Psoas muscle (tissue), 8 donors: ENCODE data around the gene MYL6B. TPM values are rescaled to one million over a fixed set of nuclear protein-coding genes. Genes with fewer than 3 reads are reported as not detected.

Experiments
- ATAC-seq, 4 donors: fragments of 200-7000 bp; cut with Tn5 transposase; one replicate each; pipeline ENCODE4 v1.9.1; 2020; ENCODE audit warnings: moderate library complexity in 3 of 4, mild to moderate bottlenecking in 2 of 4
- DNase-seq, 2 donors: peaks; one replicate each; pipeline ENCODE4 v3.0.0-alpha.2; 2020
- H3K27ac ChIP-seq: fragments of 200-600 bp; one replicate; pipeline ENCODE4 v1.8.0; 2022
- H3K27me3 ChIP-seq, 3 donors: fragments of 200-600 bp in 1 of 3; one replicate each; pipeline versions ENCODE4 v1.6.1 to v1.8.0; 2013 to 2022; ENCODE audit warnings: low read length in 2 of 3, mild to moderate bottlenecking in 2 of 3, moderate library complexity in 1 of 3; ENCODE audit not compliant: insufficient read depth in 3 of 3
- H3K36me3 ChIP-seq, 2 donors: fragments of 200-600 bp in 1 of 2; one replicate each; pipeline versions ENCODE4 v1.6.1 to v1.8.0; 2013 to 2022; ENCODE audit warnings: low read depth in 1 of 2, mild to moderate bottlenecking in 1 of 2, moderate library complexity in 1 of 2; ENCODE audit not compliant: insufficient read depth in 1 of 2
- H3K4me1 ChIP-seq: fragments of 200-600 bp; one replicate; pipeline ENCODE4 v1.8.0; 2022
- H3K4me3 ChIP-seq: fragments of 200-600 bp; one replicate; pipeline ENCODE4 v1.8.0; 2022; ENCODE audit warnings: mild to moderate bottlenecking
- H3K9me3 ChIP-seq: fragments of 200-600 bp; one replicate; pipeline ENCODE4 v1.8.0; 2022
- CTCF ChIP-seq: fragments of 200-600 bp; IDR thresholded peaks from one replicate; pipeline ENCODE4 v1.8.0; 2022; ENCODE audit warnings: antibody characterized with exemption
- WGBS, 3 donors: extraction: QIAGEN DNeasy Blood & Tissue Kit; methylation state at CpG; one replicate each; pipeline versions ENCODE4 v1.1.6 to v1.1.7; 2013; 5-methylcytosine and 5-hydroxymethylcytosine counted together
- intact Hi-C, 2 donors: fragments of 100-400 bp; cut with DNase I; formaldehyde crosslinking; loops; one replicate each; pipeline versions ENCODE4 v1.11.0 to v1.14.2; 2022
- polyA plus RNA-seq, 3 donors: library from polyadenylated mRNA; stranded (reverse); fragments of 200-250 nt; gene quantifications; one replicate each; pipeline ENCODE4 v1.2.3, GENCODE V29; 2013
- total RNA-seq, 4 donors: library from RNA; stranded (reverse); fragmentation: NEBNext Ultra II Directional in 2 of 4; extraction: Animal tissue kit (Norgen Biotek cat#: 25700) in 2 of 4; gene quantifications; one replicate each; pipeline versions ENCODE4 v1.2.1 to v1.2.4, GENCODE V29; 2021 to 2023
- donor health status: healthy with polysubstance abuse.
- donor health status: DM: no; HTN: no; CAD: no; lungs with moderate emphysema.
- donor health status: Bipolar disorder and iron deficiency.
- donor health status: healthy.
- donor health status: DM: yes; HTN: yes; CAD: no.
- donor health status: DM: no; HTN: no; CAD: no.
- donor health status: DM: no; HTN: no; CAD: no.
- donor health status: DM: yes; HTN: yes; CAD: no.

The MYL6B gene
- total and polyA plus RNA-seq, 7 donors = 113 to 2,222 (median 553) TPM

- Histone ChIP-seq H3K36me3 (peaks cover 0 to 23% of the 10 kb centered on the region in 2 donors), H3K4me3 (peak overlapping the region; percentile 86), H3K9me3 (no peaks in the 10 kb centered on the region), H3K27ac (peak overlapping the region; percentile 95), H3K4me1 (peaks cover 28% of the 10 kb centered on the region), H3K27me3 (no peaks in the 10 kb centered on the region)
- WGBS, 3 donors = 0 to 1% (median 0%) methylated on average over 8 of the region's 8 CpGs
- intact Hi-C loops = loop anchor here (5.0 to 10.0 kb wide), 3 partner anchors 130 to 340 kb away; partner anchors contain the start of genes SPRYD4 (in 2 of the 2) and ANKRD52 (in 1 of the 2)
- DNase-seq (no peak), ATAC-seq (no peak)
- TF ChIP-seq CTCF = no peak
Measured at GRCh38 chr12:56127485-56127887, 24.9 kb upstream of the MYL6B start.

GRCh38 chr12:56127888-56128669 is 24.3 kb upstream of the MYL6B start, which contains the start of gene ESYT1:
Gene ESYT1, plus strand, starts transcription at chr12:56128267. Its CDS starts 53 bp downstream, at chr12:56128320.
- WGBS, 3 donors = 0 to 1% (median 0%) methylated on average over 45 to 49 of the region's 49 CpGs
- DNase-seq (peak; percentile 98 to 99), ATAC-seq (peak; percentile 90 to 93 (median 91))
- Histone ChIP-seq H3K4me3 (peak within 1 kb of the TSS; percentile 86), H3K4me1 (peaks cover 23% of the 10 kb centered on the region), H3K36me3 (peaks cover 0 to 28% of the 10 kb centered on the region in 2 donors), H3K27me3 (no peaks in the 10 kb centered on the region), H3K27ac (peak within 1 kb of the TSS; percentile 95), H3K9me3 (no peaks in the 10 kb centered on the region)
- intact Hi-C loops = loop anchor here (5.0 to 10.0 kb wide), 3 partner anchors 129 to 339 kb away; partner anchors contain the start of genes SPRYD4 (in 2 of the 2) and ANKRD52 (in 1 of the 2)
- no peak for TF ChIP-seq CTCF

- H3K27me3 ChIP-seq = no peaks in the 10 kb centered on the region
- ATAC-seq (peak in 2 of 4 donors; percentile 11 to 26), DNase-seq (peak; percentile 35 to 69)
- H3K36me3 ChIP-seq = peaks cover 0 to 35% of the 10 kb centered on the region in 2 donors
- peak overlapping the region; percentile 95 for H3K27ac ChIP-seq
- intact Hi-C loops = loop anchor here (5.0 to 10.0 kb wide), 3 partner anchors 129 to 339 kb away; partner anchors contain the start of genes SPRYD4 (in 2 of the 2) and ANKRD52 (in 1 of the 2)
- H3K4me1 ChIP-seq = peaks cover 23% of the 10 kb centered on the region
- WGBS, 3 donors = 0 to 1% (median 1%) methylated on average over 20 of the region's 20 CpGs
- peak overlapping the region; percentile 86 for H3K4me3 ChIP-seq
- H3K9me3 ChIP-seq = no peaks in the 10 kb centered on the region
- TF ChIP-seq CTCF = no peak
Measured at GRCh38 chr12:56128670-56129205, 23.6 kb upstream of the MYL6B start.

- Histone ChIP-seq H3K4me1 (peaks cover 23% of the 10 kb centered on the region), H3K4me3 (peak overlapping the region; percentile 86), H3K9me3 (no peaks in the 10 kb centered on the region), H3K27me3 (no peaks in the 10 kb centered on the region), H3K27ac (peak overlapping the region; percentile 95), H3K36me3 (peaks cover 0 to 41% of the 10 kb centered on the region in 2 donors)
- WGBS, 3 donors = 2 to 4% (median 3%) methylated on average over 29 of the region's 29 CpGs
- intact Hi-C loops = loop anchor here (5.0 to 10.0 kb wide), 3 partner anchors 128 to 338 kb away; partner anchors contain the start of genes SPRYD4 (in 2 of the 2) and ANKRD52 (in 1 of the 2)
- TF ChIP-seq CTCF = no peak
- peak; percentile 37 to 59 (median 46) for ATAC-seq
- DNase-seq = peak; percentile 69 to 80
Measured at GRCh38 chr12:56129206-56129941, 23.0 kb upstream of the MYL6B start.
